Body of pancreas (tissue), 4 donors: ENCODE results near the gene CISH. TPM values are rescaled to one million over a fixed set of nuclear protein-coding genes. Genes with fewer than 3 reads are reported as not detected.

Experiments used
- ATAC-seq: fragments of 150-250 bp; one replicate; pipeline ENCODE4 v1.9.1; 2016
- DNase-seq, 4 donors: peaks; one replicate each; pipeline ENCODE4 v3.0.0-alpha.2; 2019
- H3K27ac ChIP-seq, 4 donors: fragments of 200-600 bp; sonication (generic); 1 replicate in 3 of 4; 2 replicates in 1 of 4; pipeline versions ENCODE4 v1.5.1 to v1.6.1; 2016 to 2019; ENCODE audit warnings: mild to moderate bottlenecking in 1 of 4, mixed read lengths in 1 of 4, moderate library complexity in 1 of 4
- H3K27me3 ChIP-seq, 2 donors: fragments of 200-600 bp; sonication (generic); one replicate each; pipeline ENCODE4 v1.6.0; 2016; ENCODE audit warnings: mild to moderate bottlenecking in 1 of 2
- H3K36me3 ChIP-seq, 2 donors: fragments of 200-600 bp; sonication (generic); replicated peaks in 1 of 2; 2 replicates each; pipeline ENCODE4 v1.5.1; 2016; ENCODE audit warnings: low read depth in 2 of 2; ENCODE audit not compliant: insufficient read depth in 1 of 2
- H3K4me1 ChIP-seq: fragments of 200-600 bp; sonication (generic); one replicate; pipeline ENCODE4 v1.6.0; 2016
- H3K4me3 ChIP-seq, 2 donors: fragments of 200-600 bp; sonication (generic); 1 replicate in 1 of 2; 2 replicates in 1 of 2; pipeline ENCODE4 v1.5.1; 2016 to 2019
- H3K9me3 ChIP-seq, 3 donors: fragments of 200-600 bp; sonication (generic); 1 replicate in 2 of 3; 2 replicates in 1 of 3; pipeline ENCODE4 v1.5.1; 2016
- CTCF ChIP-seq, 7 experiments: fragments of 450-650 bp in 4 of 7; fragments of 200-600 bp in 3 of 7; sonication (generic) in 3 of 7; IDR thresholded peaks; one replicate each; pipeline ENCODE4 v1.5.1; 2016 to 2019; ENCODE audit warnings: antibody characterized with exemption in 7 of 7
- POLR2A ChIP-seq, 3 donors: fragments of 450-650 bp; IDR thresholded peaks; one replicate each; pipeline ENCODE4 v1.6.1; 2016; ENCODE audit warnings: antibody characterized with exemption in 3 of 3, mild to moderate bottlenecking in 2 of 3
- WGBS, 2 donors: methylation state at CpG; one replicate each; pipeline ENCODE4 v1.1.5; 2017; 5-methylcytosine and 5-hydroxymethylcytosine counted together
- intact Hi-C: fragments of 100-400 bp; cut with DNase I; formaldehyde crosslinking; loops from one replicate; pipeline ENCODE4 v1.15.1; 2023
- total RNA-seq, 2 donors: library from RNA; depleted of rRNA; stranded (reverse); fragments of >200 nt; gene quantifications; one replicate each; pipeline ENCODE4 v1.1.0, GENCODE V29; 2016

Gene CISH
- total RNA-seq, 2 donors from 2014 or later: 4.9 to 19.8 TPM

- Histone ChIP-seq H3K9me3 (no peaks in the 10 kb centered on the region), H3K27ac (no peak overlapping the region), H3K4me3 (no peak overlapping the region), H3K4me1 (peaks cover 22% of the 10 kb centered on the region), H3K36me3 (no peaks in the 10 kb centered on the region), H3K27me3 (no peaks in the 10 kb centered on the region)
- no peak for ATAC-seq
- TF ChIP-seq CTCF (IDR thresholded peaks at IDR 0.05) (no peak), POLR2A (IDR thresholded peaks at IDR 0.05) (no peak)
- DNase-seq: no peak
- intact Hi-C loops: loop anchor here (2.0 kb wide), 1 partner anchor 41 kb away; no protein-coding TSS in a partner anchor
- WGBS, 2 donors: 85% methylated on average over 3 to 8 of the region's 8 CpGs
Measured at GRCh38 chr3:50573566-50574443, 37.8 kb downstream of the CISH start.

DNA sequence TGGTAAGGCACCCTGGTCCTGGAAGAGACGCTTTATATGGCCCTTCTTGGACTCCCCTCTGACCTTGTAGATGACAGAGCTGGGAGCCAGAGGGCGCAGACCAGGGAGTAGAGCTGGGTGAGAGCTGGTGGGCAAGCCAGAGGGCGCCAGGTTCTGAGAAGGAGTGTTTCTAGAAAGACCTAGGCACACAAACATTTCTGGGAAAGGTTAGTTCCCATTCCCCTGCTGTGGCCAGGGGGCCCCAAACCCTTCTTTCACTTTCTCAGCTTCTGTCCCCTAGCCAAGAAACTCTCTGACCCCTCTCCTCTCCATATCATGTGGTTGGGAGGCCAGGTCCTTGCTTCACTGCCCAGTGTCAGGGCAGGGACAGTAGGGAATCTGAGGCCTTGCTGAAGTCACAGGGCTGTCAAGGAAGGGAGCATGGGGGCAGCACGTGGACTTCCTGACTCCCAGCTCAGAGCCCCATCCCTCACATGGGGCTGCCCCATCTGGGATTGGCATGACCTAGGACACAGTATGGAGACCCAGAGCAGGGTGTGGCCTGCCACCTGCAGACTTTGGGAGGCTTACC, 38.7 kb downstream of the CISH start:
- intact Hi-C loops: loop anchor here (2.0 kb wide), 1 partner anchor 42 kb away; no protein-coding TSS in a partner anchor
- Histone ChIP-seq H3K36me3 (no peaks in the 10 kb centered on the region), H3K27ac (no peak overlapping the region), H3K4me3 (no peak overlapping the region), H3K27me3 (no peaks in the 10 kb centered on the region), H3K9me3 (no peaks in the 10 kb centered on the region), H3K4me1 (peaks cover 27% of the 10 kb centered on the region)
- DNase-seq: no peak
- 74 to 77% methylated on average over 4 of the region's 4 CpGs for WGBS, 2 donors
- TF ChIP-seq CTCF (IDR thresholded peaks at IDR 0.05): no peak
- TF ChIP-seq POLR2A (IDR thresholded peaks at IDR 0.05): no peak
- ATAC-seq: no peak

DNA sequence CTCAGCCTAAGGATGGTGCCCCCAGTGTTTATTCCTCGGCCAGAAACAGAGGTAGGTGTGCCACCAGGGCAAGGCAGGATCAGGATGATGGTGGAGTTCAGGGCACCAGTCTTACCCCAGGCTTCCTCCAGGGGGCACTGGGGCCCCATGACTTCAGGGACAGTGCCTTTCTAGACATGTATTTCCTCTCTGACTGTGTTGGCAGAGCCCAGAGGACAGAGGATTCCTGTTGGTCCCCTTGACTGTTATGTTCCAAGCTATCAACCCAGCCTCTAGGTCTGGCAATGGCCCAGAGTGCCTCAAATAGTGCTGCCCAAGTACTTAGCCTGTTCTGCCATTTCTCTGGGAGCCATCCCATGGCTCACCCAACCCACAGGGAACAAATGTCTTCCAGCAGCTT, 39.4 kb downstream of the CISH start:
- ATAC-seq (peak; percentile 39), DNase-seq (peak; percentile 78 to 84 (median 81))
- Histone ChIP-seq H3K27me3 (no peaks in the 10 kb centered on the region), H3K36me3 (no peaks in the 10 kb centered on the region), H3K27ac (no peak overlapping the region), H3K4me1 (peaks cover 33% of the 10 kb centered on the region), H3K4me3 (no peak overlapping the region), H3K9me3 (no peaks in the 10 kb centered on the region)
- intact Hi-C loops: loop anchor here (2.0 kb wide), 1 partner anchor 43 kb away; no protein-coding TSS in a partner anchor
- TF ChIP-seq CTCF (IDR thresholded peaks at IDR 0.05) (peak; percentile 85 to 98 (median 94)), POLR2A (IDR thresholded peaks at IDR 0.05) (no peak)
- WGBS, 2 donors: 7 to 17% methylated on average over 1 of the region's 1 CpG

- H3K4me3 ChIP-seq: no peak overlapping the region
- H3K36me3 ChIP-seq: no peaks in the 10 kb centered on the region
- no peaks in the 10 kb centered on the region for H3K27me3 ChIP-seq
- intact Hi-C loops: no loop called here
- WGBS, 2 donors: 43 to 65% methylated on average over 4 of the region's 4 CpGs
- H3K4me1 ChIP-seq: peaks cover 39% of the 10 kb centered on the region
- ATAC-seq (no peak), DNase-seq (no peak)
- H3K27ac ChIP-seq: no peak overlapping the region
- TF ChIP-seq POLR2A (IDR thresholded peaks at IDR 0.05) (no peak), CTCF (IDR thresholded peaks at IDR 0.05) (no peak)
- H3K9me3 ChIP-seq: no peaks in the 10 kb centered on the region
Measured at GRCh38 chr3:50571486-50571885, 40.1 kb downstream of the CISH start.
